Upper lobe of right lung (tissue), 1 donor: ENCODE data around the gene CCDC27. TPM values are rescaled to one million over a fixed set of nuclear protein-coding genes. Genes with fewer than 3 reads are reported as not detected.

Source experiments
- ATAC-seq: fragments of 200-7000 bp; cut with Tn5 transposase; one replicate; pipeline ENCODE4 v1.9.1; 2020; ENCODE audit warnings: mild to moderate bottlenecking, moderate library complexity
- DNase-seq: peaks from one replicate; pipeline ENCODE4 v3.0.0-alpha.2; 2020
- H3K27ac ChIP-seq: fragments of 200-600 bp; one replicate; pipeline ENCODE4 v1.8.0; 2022
- H3K27me3 ChIP-seq: fragments of 200-600 bp; one replicate; pipeline ENCODE4 v1.8.0; 2022; ENCODE audit warnings: mild to moderate bottlenecking
- H3K36me3 ChIP-seq: fragments of 200-600 bp; one replicate; pipeline ENCODE4 v1.8.0; 2022
- H3K4me1 ChIP-seq: fragments of 200-600 bp; one replicate; pipeline ENCODE4 v1.8.0; 2022
- H3K4me3 ChIP-seq: fragments of 200-600 bp; one replicate; pipeline ENCODE4 v1.8.0; 2022; ENCODE audit warnings: mild to moderate bottlenecking
- H3K9me3 ChIP-seq: fragments of 200-600 bp; one replicate; pipeline ENCODE4 v1.8.0; 2022
- CTCF ChIP-seq: fragments of 200-600 bp; IDR thresholded peaks from one replicate; pipeline ENCODE4 v1.8.0; 2022; ENCODE audit warnings: antibody characterized with exemption
- intact Hi-C: fragments of 100-400 bp; cut with DNase I; formaldehyde crosslinking; loops from one replicate; pipeline ENCODE4 v1.11.0; 2022
- total RNA-seq: library from RNA; stranded (reverse); fragmentation: NEBNext Ultra II Directional; extraction: Animal tissue kit (Norgen Biotek cat#: 25700); gene quantifications from one replicate; pipeline ENCODE4 v1.2.1, GENCODE V29; 2021
- donor health status: DM: no; HTN: yes; CAD: no; lungs with severe emphysema.

The CCDC27 gene
- total RNA-seq, 1 donor from 2014 or later, result not detected

- Histone ChIP-seq H3K4me1 (no peaks in the 10 kb centered on the region), H3K36me3 (peaks cover 47% of the 10 kb centered on the region), H3K9me3 (no peaks in the 10 kb centered on the region), H3K27ac (no peak overlapping the region), H3K27me3 (no peaks in the 10 kb centered on the region), H3K4me3 (no peak overlapping the region)
- ATAC-seq, result no peak
- DNase-seq, result peak; percentile 58
- intact Hi-C loops, result no loop called here
- TF ChIP-seq CTCF, result no peak
These were observed 64.3 kb downstream of the CCDC27 start for GRCh38 chr1:3816331-3817137.

GRCh38 chr1:3817138-3817740 lies 65.0 kb downstream of the CCDC27 start:
- no peak overlapping the region for H3K27ac ChIP-seq
- ATAC-seq (no peak), DNase-seq (peak; percentile 62)
- TF ChIP-seq CTCF, result no peak
- no peaks in the 10 kb centered on the region for H3K4me1 ChIP-seq
- intact Hi-C loops, result no loop called here
- no peaks in the 10 kb centered on the region for H3K27me3 ChIP-seq
- H3K9me3 ChIP-seq, result no peaks in the 10 kb centered on the region
- H3K4me3 ChIP-seq, result no peak overlapping the region
- H3K36me3 ChIP-seq, result peaks cover 50% of the 10 kb centered on the region

- Histone ChIP-seq H3K27ac (no peak overlapping the region), H3K4me1 (no peaks in the 10 kb centered on the region), H3K4me3 (no peak overlapping the region), H3K9me3 (no peaks in the 10 kb centered on the region), H3K27me3 (no peaks in the 10 kb centered on the region), H3K36me3 (peaks cover 58% of the 10 kb centered on the region)
- DNase-seq (peak; percentile 46), ATAC-seq (no peak)
- no peak for TF ChIP-seq CTCF
- intact Hi-C loops, result no loop called here
These were observed 65.8 kb downstream of the CCDC27 start for GRCh38 chr1:3817821-3818597.

- Histone ChIP-seq H3K27me3 (no peaks in the 10 kb centered on the region), H3K9me3 (no peaks in the 10 kb centered on the region), H3K4me1 (no peaks in the 10 kb centered on the region), H3K36me3 (peaks cover 62% of the 10 kb centered on the region), H3K4me3 (no peak overlapping the region), H3K27ac (no peak overlapping the region)
- DNase-seq, result peak; percentile 40
- intact Hi-C loops, result no loop called here
- TF ChIP-seq CTCF, result no peak
- ATAC-seq, result no peak
These were observed 67.5 kb downstream of the CCDC27 start for GRCh38 chr1:3819771-3820200.

GRCh38 chr1:3820316-3820715 lies 68.1 kb downstream of the CCDC27 start:
- intact Hi-C loops, result no loop called here
- peak; percentile 34 for DNase-seq
- Histone ChIP-seq H3K27ac (no peak overlapping the region), H3K9me3 (no peaks in the 10 kb centered on the region), H3K4me3 (no peak overlapping the region), H3K27me3 (no peaks in the 10 kb centered on the region), H3K4me1 (no peaks in the 10 kb centered on the region), H3K36me3 (peaks cover 60% of the 10 kb centered on the region)
- ATAC-seq, result no peak
- TF ChIP-seq CTCF, result no peak
